ENCODE measurements around the gene LRRC57. TPM values are rescaled to one million over a fixed set of nuclear protein-coding genes. Genes with fewer than 3 reads are reported as not detected.

LRRC57 gene
- total and polyA plus RNA-seq, 2 of the 13 experiments (the other 11 are each of a cell fraction or from before 2014, with no cell fraction given) = 5.8 to 14.8 TPM

GRCh38 chr15:42575188-42576039, 26.8 kb upstream of the LRRC57 start, which contains the start of gene STARD9 (continued):
- no peak for TF ChIP-seq ZNF484 (CRISPR knock-in tag; IDR thresholded peaks at IDR 0.05; ENCODE audit: borderline replicate concordance, low read depth)
- peak; percentile 76 to 86 for TF ChIP-seq POLR2A (IDR thresholded peaks at IDR 0.05; ENCODE audit: insufficient read depth in 1 of 2, low read depth in 2 of 2, low read length in 2 of 2)
- TF ChIP-seq ZBTB7A (CRISPR knock-in tag; IDR thresholded peaks at IDR 0.05) = peak; percentile 34; the same call in 1 of the 2 replicates
- no peak for TF ChIP-seq ZNF652 (CRISPR knock-in tag; IDR thresholded peaks at IDR 0.05; ENCODE audit: borderline replicate concordance, low read depth)
- TF ChIP-seq CC2D1A (CRISPR knock-in tag; IDR thresholded peaks at IDR 0.05) = no peak
- TF ChIP-seq, protein P1, sequence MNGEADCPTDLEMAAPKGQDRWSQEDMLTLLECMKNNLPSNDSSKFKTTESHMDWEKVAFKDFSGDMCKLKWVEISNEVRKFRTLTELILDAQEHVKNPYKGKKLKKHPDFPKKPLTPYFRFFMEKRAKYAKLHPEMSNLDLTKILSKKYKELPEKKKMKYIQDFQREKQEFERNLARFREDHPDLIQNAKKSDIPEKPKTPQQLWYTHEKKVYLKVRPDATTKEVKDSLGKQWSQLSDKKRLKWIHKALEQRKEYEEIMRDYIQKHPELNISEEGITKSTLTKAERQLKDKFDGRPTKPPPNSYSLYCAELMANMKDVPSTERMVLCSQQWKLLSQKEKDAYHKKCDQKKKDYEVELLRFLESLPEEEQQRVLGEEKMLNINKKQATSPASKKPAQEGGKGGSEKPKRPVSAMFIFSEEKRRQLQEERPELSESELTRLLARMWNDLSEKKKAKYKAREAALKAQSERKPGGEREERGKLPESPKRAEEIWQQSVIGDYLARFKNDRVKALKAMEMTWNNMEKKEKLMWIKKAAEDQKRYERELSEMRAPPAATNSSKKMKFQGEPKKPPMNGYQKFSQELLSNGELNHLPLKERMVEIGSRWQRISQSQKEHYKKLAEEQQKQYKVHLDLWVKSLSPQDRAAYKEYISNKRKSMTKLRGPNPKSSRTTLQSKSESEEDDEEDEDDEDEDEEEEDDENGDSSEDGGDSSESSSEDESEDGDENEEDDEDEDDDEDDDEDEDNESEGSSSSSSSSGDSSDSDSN (CRISPR knock-in tag; IDR thresholded peaks at IDR 0.05) = peak; percentile 48
- TF ChIP-seq CERS6 (CRISPR knock-in tag; IDR thresholded peaks at IDR 0.05) = no peak; the same call in 1 of the 2 replicates
- no peak for TF ChIP-seq IRF2 (CRISPR knock-in tag; IDR thresholded peaks at IDR 0.05)
- TF ChIP-seq ZNF891 (CRISPR knock-in tag; IDR thresholded peaks at IDR 0.05) = peak; percentile 44; the same call in 1 of the 2 replicates
- no peak for TF ChIP-seq ZNF30 (CRISPR knock-in tag; IDR thresholded peaks at IDR 0.05)
- TF ChIP-seq GMEB2 (CRISPR knock-in tag; IDR thresholded peaks at IDR 0.05; ENCODE audit: low read depth) = no peak
- TF ChIP-seq ZNF879 (CRISPR knock-in tag; IDR thresholded peaks at IDR 0.05) = peak; percentile 85
- TF ChIP-seq ZNF446 (CRISPR knock-in tag; IDR thresholded peaks at IDR 0.05) = peak; percentile 48; the same call in 1 of the 2 replicates
- TF ChIP-seq FOXK2 (IDR thresholded peaks at IDR 0.05) = 0 out of 2 replicates have a peak, but pooled peaks have one; percentile 36
- no peak for TF ChIP-seq ZNF570 (CRISPR knock-in tag; IDR thresholded peaks at IDR 0.05; ENCODE audit: borderline replicate concordance)
- TF ChIP-seq ZNF577 (CRISPR knock-in tag; IDR thresholded peaks at IDR 0.05; ENCODE audit: borderline replicate concordance, low read depth) = no peak
- TF ChIP-seq, protein P2, sequence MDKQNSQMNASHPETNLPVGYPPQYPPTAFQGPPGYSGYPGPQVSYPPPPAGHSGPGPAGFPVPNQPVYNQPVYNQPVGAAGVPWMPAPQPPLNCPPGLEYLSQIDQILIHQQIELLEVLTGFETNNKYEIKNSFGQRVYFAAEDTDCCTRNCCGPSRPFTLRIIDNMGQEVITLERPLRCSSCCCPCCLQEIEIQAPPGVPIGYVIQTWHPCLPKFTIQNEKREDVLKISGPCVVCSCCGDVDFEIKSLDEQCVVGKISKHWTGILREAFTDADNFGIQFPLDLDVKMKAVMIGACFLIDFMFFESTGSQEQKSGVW (CRISPR knock-in tag; IDR thresholded peaks at IDR 0.05; ENCODE audit: borderline replicate concordance) = no peak
- no peak for TF ChIP-seq ATF1 (CRISPR knock-in tag; IDR thresholded peaks at IDR 0.05)
- no peak for TF ChIP-seq NFKBIZ (CRISPR knock-in tag; IDR thresholded peaks at IDR 0.05)
- peak; percentile 77; the same call in 1 of the 2 replicates for TF ChIP-seq HOXA5 (CRISPR knock-in tag; IDR thresholded peaks at IDR 0.05)
- peak; percentile 9; the same call in 1 of the 2 replicates for TF ChIP-seq ZNF431 (CRISPR knock-in tag; IDR thresholded peaks at IDR 0.05; ENCODE audit: borderline replicate concordance, low read depth)
- TF ChIP-seq DRAP1 (CRISPR knock-in tag; IDR thresholded peaks at IDR 0.05) = peak; percentile 100
- TF ChIP-seq GABPB1 (CRISPR knock-in tag; IDR thresholded peaks at IDR 0.05) = peak; percentile 60
- peak; percentile 51; the same call in 1 of the 2 replicates for TF ChIP-seq TAF1 (CRISPR knock-in tag; IDR thresholded peaks at IDR 0.05)
- no peak for TF ChIP-seq FOXM1 (CRISPR knock-in tag; IDR thresholded peaks at IDR 0.05)
- peak; percentile 68 for TF ChIP-seq ZNF709 (CRISPR knock-in tag; IDR thresholded peaks at IDR 0.05)

Measured in HepG2 (cell line).